GM23338 (cell line): ENCODE measurements around the gene TAL2. TPM values are rescaled to one million over a fixed set of nuclear protein-coding genes. Genes with fewer than 3 reads are reported as not detected.

Experiments
- ATAC-seq: fragments of 200-7000 bp; cut with Tn5 transposase; 3 replicates; pipeline ENCODE4 v1.9.1; 2020
- DNase-seq: peaks from one replicate; pipeline ENCODE4 v3.0.0-alpha.2; 2015; ENCODE audit warnings: low spot score
- H2AFZ ChIP-seq: fragments of 200-600 bp; sonication (generic); 2 replicates; pipeline ENCODE4 v1.8.0; 2016; ENCODE audit warnings: antibody characterized with exemption, mild to moderate bottlenecking, moderate library complexity
- H3F3A ChIP-seq: fragments of 200-600 bp; sonication (generic); replicated peaks from 2 replicates; pipeline ENCODE4 v1.8.0; 2017; ENCODE audit warnings: antibody characterized with exemption, mixed run types, low read depth
- H3K27ac ChIP-seq: fragments of 200-600 bp; sonication (generic); 2 replicates; pipeline ENCODE4 v1.6.1; 2016; ENCODE audit warnings: low read depth
- H3K27me3 ChIP-seq: fragments of 200-600 bp; sonication (generic); 2 replicates; pipeline ENCODE4 v1.8.0; 2016; ENCODE audit warnings: mild to moderate bottlenecking, mixed run types, moderate library complexity; ENCODE audit not compliant: insufficient read depth
- H3K36me3 ChIP-seq: fragments of 200-600 bp; sonication (generic); 2 replicates; pipeline ENCODE4 v1.8.0; 2016; ENCODE audit warnings: mild to moderate bottlenecking; ENCODE audit not compliant: insufficient read depth
- H3K4me1 ChIP-seq: fragments of 200-600 bp; sonication (generic); 2 replicates; pipeline ENCODE4 v1.8.0; 2016; ENCODE audit warnings: mild to moderate bottlenecking, moderate library complexity; ENCODE audit not compliant: insufficient read depth
- H3K4me2 ChIP-seq: fragments of 200-600 bp; sonication (generic); 2 replicates; pipeline ENCODE4 v1.7.1; 2017; ENCODE audit warnings: mixed run types
- H3K4me3 ChIP-seq: fragments of 200-600 bp; sonication (generic); 2 replicates; pipeline ENCODE4 v1.6.1; 2016; ENCODE audit warnings: mixed run types
- H3K79me2 ChIP-seq: fragments of 200-600 bp; sonication (generic); replicated peaks from 2 replicates; pipeline ENCODE4 v1.8.0; 2017; ENCODE audit warnings: mild to moderate bottlenecking; ENCODE audit not compliant: insufficient read depth
- H3K9me2 ChIP-seq: fragments of 200-600 bp; sonication (generic); 2 replicates; pipeline ENCODE4 v1.8.0; 2017; ENCODE audit not compliant: insufficient read depth
- H4K20me1 ChIP-seq: fragments of 200-600 bp; sonication (generic); replicated peaks from 2 replicates; pipeline ENCODE4 v1.8.0; 2017; ENCODE audit warnings: mild to moderate bottlenecking; ENCODE audit not compliant: insufficient read depth
- H3K27ac Mint-ChIP-seq: 2 replicates; pipeline ENCODE4 v1.8.0; 2020; ENCODE audit warnings: inconsistent platforms, mild to moderate bottlenecking, moderate library complexity, mixed read lengths
- H3K27me3 Mint-ChIP-seq: 3 replicates; pipeline ENCODE4 v1.8.0; 2022; ENCODE audit warnings: low read depth, mild to moderate bottlenecking, moderate library complexity, mixed read lengths, inconsistent platforms; ENCODE audit not compliant: insufficient read depth, poor library complexity
- H3K36me3 Mint-ChIP-seq: 3 replicates; pipeline ENCODE4 v1.8.0; 2021; ENCODE audit warnings: low read depth, mild to moderate bottlenecking, inconsistent platforms, moderate library complexity, mixed read lengths
- H3K4me1 Mint-ChIP-seq: 3 replicates; pipeline ENCODE4 v1.8.0; 2020; ENCODE audit warnings: mild to moderate bottlenecking, inconsistent platforms, mixed read lengths
- H3K4me3 Mint-ChIP-seq: 3 replicates; pipeline ENCODE4 v1.8.0; 2021; ENCODE audit warnings: moderate library complexity, mild to moderate bottlenecking, inconsistent platforms, mixed read lengths
- H3K9me3 Mint-ChIP-seq: 3 replicates; pipeline ENCODE4 v1.8.0; 2020; ENCODE audit warnings: moderate library complexity, mild to moderate bottlenecking, inconsistent platforms, mixed read lengths
- CREB1 ChIP-seq: fragments of 250-450 bp; sonication (Bioruptor Pico); IDR thresholded peaks from 2 replicates; pipeline ENCODE4 v1.5.0; 2020; ENCODE audit warnings: low read depth, mild to moderate bottlenecking, moderate library complexity
- CTCF ChIP-seq, 2 experiments: fragments of 200-600 bp in 1 of 2; sonication (generic) in 1 of 2; conservative IDR thresholded peaks; 2 replicates each; pipeline versions ENCODE4 v1.5.1 to v1.6.1; 2016 to 2017; ENCODE audit warnings: antibody characterized with exemption in 2 of 2, low read depth in 2 of 2, mild to moderate bottlenecking in 2 of 2, moderate library complexity in 1 of 2
- ETS1 ChIP-seq: IDR thresholded peaks from 2 replicates; pipeline ENCODE4 v1.6.1; 2016; ENCODE audit warnings: antibody characterized with exemption
- EZH2 ChIP-seq: fragments of 200-600 bp; sonication (generic); IDR thresholded peaks from one replicate; pipeline ENCODE4 v1.8.0; 2017; ENCODE audit warnings: antibody characterized with exemption, mild to moderate bottlenecking, low read depth; ENCODE audit not compliant: unreplicated experiment
- EZH2phosphoT487 ChIP-seq: fragments of 200-600 bp; sonication (generic); IDR thresholded peaks from one replicate; pipeline ENCODE4 v1.8.1; 2018; ENCODE audit warnings: antibody characterized with exemption; ENCODE audit not compliant: unreplicated experiment
- JUNB ChIP-seq: IDR thresholded peaks from one replicate; pipeline ENCODE4 v1.6.1; 2016; ENCODE audit warnings: antibody characterized with exemption; ENCODE audit not compliant: unreplicated experiment
- NANOG ChIP-seq: IDR thresholded peaks from 2 replicates; pipeline ENCODE4 v1.6.1; 2016; ENCODE audit warnings: antibody characterized with exemption, borderline replicate concordance
- POLR2AphosphoS5 ChIP-seq: IDR thresholded peaks from 2 replicates; pipeline ENCODE4 v1.6.1; 2016; ENCODE audit warnings: antibody characterized with exemption, low read depth
- STAT1 ChIP-seq: IDR thresholded peaks from one replicate; pipeline ENCODE4 v1.6.1; 2016; ENCODE audit warnings: antibody characterized with exemption; ENCODE audit not compliant: unreplicated experiment
- ZNF114 ChIP-seq: fragments of 250-450 bp; sonication (Bioruptor Pico); IDR thresholded peaks from 2 replicates; pipeline ENCODE4 v1.5.0; 2020; ENCODE audit warnings: mild to moderate bottlenecking, moderate library complexity
- ZNF331 ChIP-seq: fragments of 250-450 bp; sonication (Bioruptor Pico); IDR thresholded peaks from 2 replicates; pipeline ENCODE4 v1.5.0; 2020; ENCODE audit warnings: low read depth, mild to moderate bottlenecking, moderate library complexity
- polyA plus RNA-seq: library from polyadenylated mRNA; unstranded; fragments of >200 nt; fragmentation: Nextera tagmentation; extraction: Ambion mirVana; gene quantifications from 2 replicates; pipeline ENCODE4 v1.2.1, GENCODE V29; 2016
- total RNA-seq: library from RNA; depleted of rRNA; stranded (reverse); fragments of >200 nt; shearing (Covaris generic); gene quantifications from 2 replicates; pipeline ENCODE4 v1.2.3, GENCODE V29; 2014
- TF ChIP-seq, protein P1 (sequence below): IDR thresholded peaks from one replicate; pipeline ENCODE4 v1.6.1; 2018; ENCODE audit warnings: antibody characterized with exemption; ENCODE audit not compliant: unreplicated experiment

Gene TAL2
- total and polyA plus RNA-seq, 2 experiments from 2014 or later, result 0.79 TPM; not detected in 1

DNA sequence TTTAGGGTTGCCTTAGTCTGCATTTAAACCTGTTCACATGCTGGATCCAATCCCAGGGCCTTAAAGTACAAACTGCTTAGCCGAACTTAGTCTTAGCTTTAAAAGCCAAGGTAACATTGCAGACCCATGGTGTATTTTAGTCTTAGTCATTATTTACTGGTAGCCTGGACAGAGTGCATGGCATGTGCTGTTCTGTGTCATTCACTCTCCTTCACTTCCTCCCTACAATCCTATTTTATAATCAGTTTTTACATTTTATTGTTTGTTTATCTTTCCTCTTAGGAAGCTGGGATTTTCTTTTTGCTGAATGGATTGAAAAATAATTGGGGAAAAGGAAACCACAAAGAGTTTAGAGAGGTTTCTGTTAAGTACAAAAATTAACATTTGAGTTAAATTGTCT lies 29.4 kb upstream of the TAL2 start:
- H3K36me3 ChIP-seq, result no peaks in the 10 kb centered on the region
- H4K20me1 ChIP-seq, result no peaks in the 10 kb centered on the region
- no peaks in the 10 kb centered on the region for H3F3A ChIP-seq
- no peaks in the 10 kb centered on the region for H3K9me2 ChIP-seq
- Mint-ChIP-seq H3K4me3 (no peak overlapping the region), H3K4me1 (no peaks in the 10 kb centered on the region), H3K36me3 (peaks cover 6% of the 10 kb centered on the region; the same call in 2 of the 3 replicates), H3K9me3 (no peaks in the 10 kb centered on the region), H3K27ac (no peak overlapping the region), H3K27me3 (no peaks in the 10 kb centered on the region)
- no peak for ATAC-seq
- TF ChIP-seq CTCF (conservative IDR thresholded peaks at IDR 0.05; ENCODE audit: low read depth in 2 of 2), result no peak
- H3K4me3 ChIP-seq, result no peak overlapping the region
- no peak overlapping the region for H2AFZ ChIP-seq
- H3K4me2 ChIP-seq, result no peak overlapping the region
- no peaks in the 10 kb centered on the region for H3K27me3 ChIP-seq
- no peak for DNase-seq
- H3K79me2 ChIP-seq, result no peaks in the 10 kb centered on the region
- H3K27ac ChIP-seq, result no peak overlapping the region
- no peaks in the 10 kb centered on the region for H3K4me1 ChIP-seq

DNA sequence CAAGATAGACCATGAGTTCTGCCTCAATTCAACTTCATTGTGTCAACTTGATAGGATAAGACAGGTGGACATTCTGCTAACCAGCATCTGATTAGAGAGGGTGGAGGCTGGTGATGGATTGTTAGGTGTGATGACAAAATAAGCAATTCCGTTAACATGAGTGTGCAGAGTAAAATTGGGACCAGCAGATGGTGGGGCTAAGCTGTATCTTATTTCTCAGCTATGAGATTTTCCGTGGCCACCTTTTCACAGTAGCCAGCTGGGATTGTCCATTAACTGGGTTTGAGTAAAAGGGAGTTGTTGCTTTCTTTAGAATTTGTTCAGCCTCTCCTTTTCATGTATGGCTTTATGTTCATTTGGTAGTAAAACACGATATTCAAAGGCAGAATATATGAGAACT lies 28.8 kb upstream of the TAL2 start:
- Histone ChIP-seq H3K79me2 (no peaks in the 10 kb centered on the region), H3F3A (no peaks in the 10 kb centered on the region), H3K27me3 (no peaks in the 10 kb centered on the region), H3K4me1 (no peaks in the 10 kb centered on the region), H3K9me2 (no peaks in the 10 kb centered on the region), H3K4me3 (no peak overlapping the region), H2AFZ (no peak overlapping the region), H3K4me2 (no peak overlapping the region), H4K20me1 (no peaks in the 10 kb centered on the region), H3K36me3 (no peaks in the 10 kb centered on the region), H3K27ac (no peak overlapping the region)
- Mint-ChIP-seq H3K27me3 (no peaks in the 10 kb centered on the region), H3K27ac (no peak overlapping the region), H3K36me3 (peaks cover 6% of the 10 kb centered on the region; the same call in 2 of the 3 replicates), H3K4me3 (no peak overlapping the region), H3K4me1 (no peaks in the 10 kb centered on the region), H3K9me3 (no peaks in the 10 kb centered on the region)
- no peak for DNase-seq
- ATAC-seq, result no peak
- TF ChIP-seq POLR2AphosphoS5 (no peak), ZNF114 (CRISPR knock-in tag) (no peak), CREB1 (no peak), ZNF331 (CRISPR knock-in tag) (no peak), EZH2phosphoT487 (no peak), NANOG (no peak), ETS1 (no peak), STAT1 (no peak), CTCF (conservative IDR thresholded peaks at IDR 0.05; ENCODE audit: low read depth in 2 of 2) (no peak), EZH2 (no peak), JUNB (no peak)
- TF ChIP-seq, protein P1, sequence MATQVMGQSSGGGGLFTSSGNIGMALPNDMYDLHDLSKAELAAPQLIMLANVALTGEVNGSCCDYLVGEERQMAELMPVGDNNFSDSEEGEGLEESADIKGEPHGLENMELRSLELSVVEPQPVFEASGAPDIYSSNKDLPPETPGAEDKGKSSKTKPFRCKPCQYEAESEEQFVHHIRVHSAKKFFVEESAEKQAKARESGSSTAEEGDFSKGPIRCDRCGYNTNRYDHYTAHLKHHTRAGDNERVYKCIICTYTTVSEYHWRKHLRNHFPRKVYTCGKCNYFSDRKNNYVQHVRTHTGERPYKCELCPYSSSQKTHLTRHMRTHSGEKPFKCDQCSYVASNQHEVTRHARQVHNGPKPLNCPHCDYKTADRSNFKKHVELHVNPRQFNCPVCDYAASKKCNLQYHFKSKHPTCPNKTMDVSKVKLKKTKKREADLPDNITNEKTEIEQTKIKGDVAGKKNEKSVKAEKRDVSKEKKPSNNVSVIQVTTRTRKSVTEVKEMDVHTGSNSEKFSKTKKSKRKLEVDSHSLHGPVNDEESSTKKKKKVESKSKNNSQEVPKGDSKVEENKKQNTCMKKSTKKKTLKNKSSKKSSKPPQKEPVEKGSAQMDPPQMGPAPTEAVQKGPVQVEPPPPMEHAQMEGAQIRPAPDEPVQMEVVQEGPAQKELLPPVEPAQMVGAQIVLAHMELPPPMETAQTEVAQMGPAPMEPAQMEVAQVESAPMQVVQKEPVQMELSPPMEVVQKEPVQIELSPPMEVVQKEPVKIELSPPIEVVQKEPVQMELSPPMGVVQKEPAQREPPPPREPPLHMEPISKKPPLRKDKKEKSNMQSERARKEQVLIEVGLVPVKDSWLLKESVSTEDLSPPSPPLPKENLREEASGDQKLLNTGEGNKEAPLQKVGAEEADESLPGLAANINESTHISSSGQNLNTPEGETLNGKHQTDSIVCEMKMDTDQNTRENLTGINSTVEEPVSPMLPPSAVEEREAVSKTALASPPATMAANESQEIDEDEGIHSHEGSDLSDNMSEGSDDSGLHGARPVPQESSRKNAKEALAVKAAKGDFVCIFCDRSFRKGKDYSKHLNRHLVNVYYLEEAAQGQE, result no peak
